H1 (cell line): ENCODE measurements around the gene SYNE4. TPM values are rescaled to one million over a fixed set of nuclear protein-coding genes. Genes with fewer than 3 reads are reported as not detected.

ENCODE experiments used
- CTCF ChIA-PET: fragments of 300-600 bp; sonication (Branson Sonifier 250); formaldehyde crosslinking; loops from one replicate; lab custom pipeline; 2021; ENCODE audit not compliant: partially characterized antibody; lab: Charles Lee
- POLR2A ChIA-PET: fragments of 300-600 bp; sonication (Branson Sonifier 250); formaldehyde crosslinking; loops from one replicate; lab custom pipeline; 2021; ENCODE audit warnings: inconsistent platforms; ENCODE audit not compliant: partially characterized antibody; lab: Charles Lee
- DNase-seq, 2 experiments: peaks; one replicate each; pipeline versions ENCODE4 v3.0.0 to v3.0.0-alpha.2; 2010 to 2022; ENCODE audit warnings: low spot score in 2 of 2, low read depth in 1 of 2, mixed read lengths in 1 of 2
- FAIRE-seq: peaks from 2 replicates; lab custom pipeline; 2011; peaks lifted over from hg19 to GRCh38; lab: Jason Lieb, UNC
- H2AFZ ChIP-seq: 2 replicates; pipeline ENCODE4 v1.8.1; 2012; ENCODE audit warnings: low read length, inconsistent platforms
- H2AK5ac ChIP-seq: 2 replicates; pipeline ENCODE4 v1.6.1; 2013; ENCODE audit warnings: low read depth, low read length
- H2BK120ac ChIP-seq: replicated peaks from 2 replicates; pipeline ENCODE3; 2013; ENCODE audit warnings: low read depth, low read length, inconsistent platforms
- H2BK12ac ChIP-seq: 2 replicates; pipeline ENCODE4 v1.6.1; 2013; ENCODE audit warnings: low read depth, low read length
- H2BK15ac ChIP-seq: 2 replicates; pipeline ENCODE4 v1.6.1; 2013; ENCODE audit warnings: low read length
- H2BK20ac ChIP-seq: 2 replicates; pipeline ENCODE4 v1.6.1; 2013; ENCODE audit warnings: low read length
- H2BK5ac ChIP-seq: 2 replicates; pipeline ENCODE4 v1.6.1; 2013; ENCODE audit warnings: low read depth, low read length
- H3K14ac ChIP-seq: 2 replicates; pipeline ENCODE4 v1.6.1; 2013; ENCODE audit warnings: inconsistent platforms; ENCODE audit not compliant: insufficient read length
- H3K18ac ChIP-seq: 2 replicates; pipeline ENCODE4 v1.6.1; 2013; ENCODE audit warnings: low read length; ENCODE audit errors: extremely low read depth
- H3K23ac ChIP-seq: 2 replicates; pipeline ENCODE4 v1.6.1; 2013; ENCODE audit warnings: inconsistent platforms; ENCODE audit not compliant: insufficient read length
- H3K23me2 ChIP-seq: 2 replicates; pipeline ENCODE4 v1.6.1; 2013; ENCODE audit warnings: low read depth, low read length
- H3K27ac ChIP-seq: 2 replicates; pipeline ENCODE4 v1.6.1; 2011; ENCODE audit warnings: low read depth, low read length, inconsistent platforms
- H3K27me3 ChIP-seq, 4 experiments: replicated peaks in 1 of 4; 1 replicate in 1 of 4; 2 replicates in 3 of 4; pipeline versions ENCODE4 v1.6.1 to v1.8.1; 2011 to 2013; ENCODE audit warnings: low read length in 3 of 4, mild to moderate bottlenecking in 3 of 4, inconsistent platforms in 2 of 4, mixed read lengths in 2 of 4, moderate library complexity in 1 of 4; ENCODE audit not compliant: control insufficient read depth in 3 of 4, insufficient read depth in 3 of 4; ENCODE audit errors: extremely low read depth in 1 of 4
- H3K36me3 ChIP-seq, 4 experiments: 2 replicates each; pipeline versions ENCODE4 v1.6.1 to v1.8.1; 2011 to 2013; ENCODE audit warnings: mild to moderate bottlenecking in 4 of 4, low read length in 3 of 4, moderate library complexity in 2 of 4, control low read depth in 1 of 4, inconsistent platforms in 1 of 4; ENCODE audit not compliant: insufficient read depth in 4 of 4, control insufficient read depth in 2 of 4
- H3K4ac ChIP-seq: replicated peaks from 2 replicates; pipeline ENCODE3; 2013; ENCODE audit warnings: low read length, low read depth, mixed read lengths, inconsistent platforms; ENCODE audit not compliant: insufficient read length
- H3K4me1 ChIP-seq, 4 experiments: replicated peaks in 1 of 4; 1 replicate in 1 of 4; 2 replicates in 3 of 4; pipeline versions ENCODE4 v1.6.1 to v1.8.1; 2011 to 2013; ENCODE audit warnings: low read length in 3 of 4, inconsistent platforms in 2 of 4, mixed read lengths in 1 of 4; ENCODE audit not compliant: insufficient read depth in 4 of 4, control insufficient read depth in 3 of 4
- H3K4me2 ChIP-seq, 2 experiments: 2 replicates each; pipeline versions ENCODE4 v1.6.1 to v1.8.1; 2011 to 2013; ENCODE audit warnings: low read depth in 2 of 2, low read length in 2 of 2, control low read depth in 1 of 2, inconsistent platforms in 1 of 2, mild to moderate bottlenecking in 1 of 2; ENCODE audit not compliant: insufficient read depth in 1 of 2
- H3K4me3 ChIP-seq, 4 experiments: fragments of 200-600, 300-600 bp in 1 of 4; sonication (generic), shearing (Covaris generic), sonication (Bioruptor Twin) in 1 of 4; 2 replicates each; pipeline versions ENCODE4 v1.5.1 to v1.8.1; 2011 to 2016; ENCODE audit warnings: low read length in 4 of 4, low read depth in 3 of 4, control low read depth in 2 of 4, inconsistent platforms in 2 of 4, mild to moderate bottlenecking in 2 of 4, mixed read lengths in 1 of 4, moderate library complexity in 1 of 4; ENCODE audit not compliant: insufficient read depth in 2 of 4; ENCODE audit errors: extremely low read depth in 1 of 4
- H3K56ac ChIP-seq: replicated peaks from 2 replicates; pipeline ENCODE3; 2013; ENCODE audit warnings: low read depth, mild to moderate bottlenecking, mixed read lengths, low read length, inconsistent platforms; ENCODE audit not compliant: insufficient read length
- H3K79me1 ChIP-seq: 2 replicates; pipeline ENCODE4 v1.6.1; 2013; ENCODE audit warnings: low read depth, low read length, control low read depth
- H3K79me2 ChIP-seq, 2 experiments: 2 replicates each; pipeline versions ENCODE4 v1.6.1 to v1.8.1; 2012 to 2013; ENCODE audit warnings: low read length in 2 of 2, mild to moderate bottlenecking in 2 of 2, inconsistent platforms in 1 of 2; ENCODE audit not compliant: insufficient read depth in 2 of 2, control insufficient read depth in 1 of 2
- H3K9ac ChIP-seq, 4 experiments: replicated peaks in 1 of 4; 1 replicate in 1 of 4; 2 replicates in 3 of 4; pipeline versions ENCODE4 v1.6.1 to v1.8.1; 2011 to 2013; ENCODE audit warnings: low read depth in 3 of 4, low read length in 3 of 4, control low read depth in 2 of 4, mild to moderate bottlenecking in 2 of 4, moderate library complexity in 2 of 4, inconsistent platforms in 1 of 4; ENCODE audit errors: extremely low read depth in 1 of 4
- H3K9me3 ChIP-seq, 2 experiments: 2 replicates each; pipeline versions ENCODE4 v1.6.1 to v1.8.1; 2012 to 2013; ENCODE audit warnings: mild to moderate bottlenecking in 2 of 2, moderate library complexity in 2 of 2, control low read depth in 1 of 2, inconsistent platforms in 1 of 2, low read depth in 1 of 2, low read length in 1 of 2, mixed read lengths in 1 of 2; ENCODE audit not compliant: insufficient read depth in 2 of 2
- H4K20me1 ChIP-seq, 2 experiments: replicated peaks in 1 of 2; 2 replicates each; pipeline versions ENCODE3 to v1.8.1; 2011 to 2013; ENCODE audit warnings: inconsistent platforms in 2 of 2, low read length in 2 of 2, mild to moderate bottlenecking in 1 of 2; ENCODE audit not compliant: insufficient read depth in 2 of 2, control insufficient read depth in 1 of 2
- H4K5ac ChIP-seq: 2 replicates; pipeline ENCODE4 v1.6.1; 2013; ENCODE audit warnings: low read length, low read depth, mixed read lengths, inconsistent platforms; ENCODE audit not compliant: insufficient read length
- H4K8ac ChIP-seq: 2 replicates; pipeline ENCODE4 v1.8.0; 2013; ENCODE audit warnings: mild to moderate bottlenecking, moderate library complexity, low read length, inconsistent platforms; ENCODE audit not compliant: insufficient read depth; ENCODE audit errors: extremely low read depth
- H4K91ac ChIP-seq: replicated peaks from 2 replicates; pipeline ENCODE3; 2013; ENCODE audit warnings: low read length, mixed read lengths, inconsistent platforms; ENCODE audit not compliant: insufficient read length
- KDM5A ChIP-seq: fragments of 200-600 bp; IDR thresholded peaks from 2 replicates; pipeline ENCODE4 v1.7.1; 2012; ENCODE audit warnings: mild to moderate bottlenecking, low read length, inconsistent platforms, mixed read lengths
- WGBS, 2 experiments: shearing (Covaris generic) in 1 of 2; methylation state at CpG; one replicate each; pipeline versions ENCODE4 v1.1.6 to v1.1.7; 2013 to 2015; ENCODE audit warnings: low lambda C conversion rate in 2 of 2, mixed read lengths in 2 of 2, inconsistent platforms in 1 of 2, low coverage in 1 of 2, missing lambda C conversion rate in 1 of 2; ENCODE audit not compliant: insufficient replicate concordance in 2 of 2, insufficient coverage in 1 of 2, insufficient read length in 1 of 2; ENCODE audit errors: extremely low coverage in 1 of 2, missing lambda C conversion rate in 1 of 2; 5-methylcytosine and 5-hydroxymethylcytosine counted together
- polyA plus RNA-seq, 7 experiments: library from polyadenylated mRNA; depleted of rRNA in 3 of 7; stranded (reverse) in 5 of 7; unstranded in 2 of 7; fragments of >200 nt in 5 of 7; fragments of 200-250 nt in 2 of 7; gene quantifications; 1 replicate in 5 of 7; 2 replicates in 1 of 7; 4 replicates in 1 of 7; pipeline versions ENCODE4 v1.2.1 to v1.2.3, GENCODE V29; 2011 to 2013; ENCODE audit warnings: missing spikeins in 2 of 7, mixed read lengths in 2 of 7
- total RNA-seq: library from RNA; stranded (reverse); fragmentation: NEBNext Ultra II Directional; extraction: Animal tissue kit (Norgen Biotek cat#: 25700); gene quantifications from 2 replicates; pipeline ENCODE4 v1.2.1, GENCODE V29; 2021

SYNE4 gene
- total and polyA plus RNA-seq, 2 of the 8 experiments (the other 6 are each of a cell fraction or from before 2014, with no cell fraction given), result 20.8 to 22.6 TPM

GRCh38 chr19:36001605-36002004 lies 7.0 kb downstream of the SYNE4 start:
- H2BK15ac ChIP-seq, result no peak overlapping the region
- H3K9ac ChIP-seq, result no peak overlapping the region; a peak in 2 of 7 replicates
- DNase-seq (no peak), FAIRE-seq (no peak)
- no peak overlapping the region for H2BK5ac ChIP-seq
- ChIA-PET CTCF (interaction anchor here (1.3 to 1.5 kb wide), 2 partner anchors 8 to 11 kb away, joined by 3 to 6 read pairs; no protein-coding TSS in a partner anchor), POLR2A (interaction anchor here (1.3 kb wide), 1 partner anchor 11 kb away, joined by 4 read pairs; no protein-coding TSS in a partner anchor)
- peaks cover 2 to 10% of the 10 kb centered on the region in 2 experiments for H4K20me1 ChIP-seq
- H4K8ac ChIP-seq, result no peak overlapping the region
- no peak overlapping the region for H2BK120ac ChIP-seq
- no peak for TF ChIP-seq KDM5A
- H2AK5ac ChIP-seq, result no peak overlapping the region
- H4K91ac ChIP-seq, result no peak overlapping the region
- peaks cover 0 to 12% (median 2%) of the 10 kb centered on the region in 4 experiments; a peak in 5 of 8 replicates for H3K36me3 ChIP-seq
- H3K4me1 ChIP-seq, result no peaks in the 10 kb centered on the region
- no peak overlapping the region for H2BK12ac ChIP-seq
- no peak overlapping the region for H3K23ac ChIP-seq
- H3K4me2 ChIP-seq, result no peak overlapping the region
- peaks cover 1% of the 10 kb centered on the region; the same call in 1 of the 2 replicates for H3K79me1 ChIP-seq
- H3K4me3 ChIP-seq, result no peak overlapping the region
- H3K4ac ChIP-seq, result no peak overlapping the region
- H2AFZ ChIP-seq, result no peak overlapping the region
- H3K9me3 ChIP-seq, result no peaks in the 10 kb centered on the region
- H3K27me3 ChIP-seq, result no peaks in the 10 kb centered on the region
- no peak overlapping the region for H3K27ac ChIP-seq
- 90% methylated on average over 3 of the region's 3 CpGs; no CpG with 5 or more reads in 1 of the 2 experiments for WGBS, 2 experiments
- no peak overlapping the region for H3K14ac ChIP-seq
- H2BK20ac ChIP-seq, result no peak overlapping the region
- H3K79me2 ChIP-seq, result peaks cover 0 to 2% of the 10 kb centered on the region in 2 experiments; a peak in 1 of 4 replicates
- no peak overlapping the region for H4K5ac ChIP-seq
- H3K23me2 ChIP-seq, result no peaks in the 10 kb centered on the region
- H3K56ac ChIP-seq, result no peak overlapping the region
- no peak overlapping the region for H3K18ac ChIP-seq
